ENCODE measurements around the gene FAM131A.
A peak's percentile ranks its signal among the peaks of the same experiment; 100 is the strongest.
"Not testable (repeated sequence)": the region's sequence is repeated elsewhere in the genome, so short reads cannot be mapped to it uniquely, and the experiment has no call there.

The FAM131A gene

GRCh38 chr3:184339451-184340135 is 2.2 kb downstream of the FAM131A start:
- DNase-seq (ENCODE audit: low read depth in 3 of 3), result not testable (repeated sequence)

GRCh38 chr3:184341925-184342324 is 4.5 kb downstream of the FAM131A start:
- DNase-seq (ENCODE audit: low read depth in 3 of 3), result no peak

- no peak for DNase-seq (ENCODE audit: low read depth in 3 of 3)
Measured at GRCh38 chr3:184343200-184343876, 5.9 kb downstream of the FAM131A start.

GRCh38 chr3:184344579-184345316 is 7.3 kb downstream of the FAM131A start:
- DNase-seq (ENCODE audit: low read depth in 3 of 3), result no peak

- no peak for DNase-seq (ENCODE audit: low read depth in 3 of 3)
Measured at GRCh38 chr3:184345317-184346144, 8.1 kb downstream of the FAM131A start.

- no peak for DNase-seq (ENCODE audit: low read depth in 3 of 3)
Measured at GRCh38 chr3:184346480-184347190, 9.2 kb downstream of the FAM131A start.

GRCh38 chr3:184347321-184348056 is 10.1 kb downstream of the FAM131A start:
- DNase-seq (ENCODE audit: low read depth in 3 of 3), result no peak

GRCh38 chr3:184348057-184348382 is 10.6 kb downstream of the FAM131A start:
- no peak for DNase-seq (ENCODE audit: low read depth in 3 of 3)

- no peak for DNase-seq (ENCODE audit: low read depth in 3 of 3)
Measured at GRCh38 chr3:184349563-184350470, 12.4 kb downstream of the FAM131A start.

GRCh38 chr3:184350618-184351017 is 13.2 kb downstream of the FAM131A start:
- no peak for DNase-seq (ENCODE audit: low read depth in 3 of 3)

GRCh38 chr3:184351511-184352148 is 14.2 kb downstream of the FAM131A start:
- DNase-seq (ENCODE audit: low read depth in 3 of 3), result no peak

- no peak for DNase-seq (ENCODE audit: low read depth in 3 of 3)
Measured at GRCh38 chr3:184352149-184352785, 14.9 kb downstream of the FAM131A start.

- no peak for DNase-seq (ENCODE audit: low read depth in 3 of 3)
Measured at GRCh38 chr3:184352897-184353545, 15.6 kb downstream of the FAM131A start.

- DNase-seq (ENCODE audit: low read depth in 3 of 3), result no peak
Measured at GRCh38 chr3:184353546-184353941, 16.1 kb downstream of the FAM131A start.

GRCh38 chr3:184354121-184354728 is 16.8 kb downstream of the FAM131A start:
- peak; percentile 29 to 63 (median 48) for DNase-seq (ENCODE audit: low read depth in 3 of 3)

- no peak for DNase-seq (ENCODE audit: low read depth in 3 of 3)
Measured at GRCh38 chr3:184354754-184355153, 17.4 kb downstream of the FAM131A start.

- no peak for DNase-seq (ENCODE audit: low read depth in 3 of 3)
Measured at GRCh38 chr3:184355261-184356040, 18.1 kb downstream of the FAM131A start.
